ENCODE results near the gene TRPC3.

DNA sequence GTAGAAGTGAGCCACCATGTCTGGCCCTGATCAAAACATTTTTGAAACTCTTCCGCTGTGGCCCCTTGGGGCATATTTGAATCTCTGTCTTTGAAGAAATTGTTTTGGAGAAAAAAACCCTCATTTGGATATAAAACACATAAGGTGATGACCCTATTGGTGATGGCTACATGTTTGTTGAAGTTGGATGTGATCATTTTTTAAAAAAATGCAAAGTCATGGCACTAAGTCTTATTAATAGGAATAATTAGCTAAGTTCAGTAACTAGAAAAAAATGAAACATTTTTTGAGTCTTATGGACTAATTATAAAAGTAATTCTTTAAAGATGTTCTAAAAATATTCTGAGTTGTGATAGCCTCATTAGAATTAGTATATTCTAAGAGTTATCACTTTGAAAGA, 63.7 kb downstream of the TRPC3 start:
- no peak for TF ChIP-seq CTCF (IDR thresholded peaks at IDR 0.05)
- TF ChIP-seq ZFX (IDR thresholded peaks at IDR 0.05; ENCODE audit: borderline replicate concordance), result no peak
